Hematopoietic multipotent progenitor cell treated with erythropoietin and hydrocortisone succinate and interleukin-3 and kit ligand, for 17 days (in vitro differentiated cells): ENCODE data around the gene C22orf39.
A peak's percentile ranks its signal among the peaks of the same experiment; 100 is the strongest.

Experiments used
- DNase-seq: peaks from one replicate; pipeline ENCODE4 v3.0.0-alpha.2; 2015; ENCODE audit warnings: low spot score

Gene C22orf39

GRCh38 chr22:19477321-19478044 lies 30.0 kb upstream of the C22orf39 start:
- peak; percentile 28 for DNase-seq

GRCh38 chr22:19476023-19476422 lies 28.5 kb upstream of the C22orf39 start:
- no peak for DNase-seq

- no peak for DNase-seq
These were observed 26.1 kb upstream of the C22orf39 start for GRCh38 chr22:19473578-19473977.

- no peak for DNase-seq
These were observed 24.7 kb upstream of the C22orf39 start for GRCh38 chr22:19472233-19472632.

GRCh38 chr22:19471572-19471971 lies 24.1 kb upstream of the C22orf39 start:
- DNase-seq: no peak

GRCh38 chr22:19470010-19470409 lies 22.5 kb upstream of the C22orf39 start:
- DNase-seq: no peak

- no peak for DNase-seq
These were observed 21.9 kb upstream of the C22orf39 start for GRCh38 chr22:19469421-19469820.

- no peak for DNase-seq
These were observed 20.4 kb upstream of the C22orf39 start for GRCh38 chr22:19467912-19468311.

- DNase-seq: no peak
These were observed 19.6 kb upstream of the C22orf39 start for GRCh38 chr22:19466848-19467752.

GRCh38 chr22:19466126-19466716 lies 18.7 kb upstream of the C22orf39 start:
- DNase-seq: no peak

- DNase-seq: no peak
These were observed 17.5 kb upstream of the C22orf39 start for GRCh38 chr22:19464975-19465374.

GRCh38 chr22:19464546-19464945 lies 17.0 kb upstream of the C22orf39 start:
- no peak for DNase-seq

- DNase-seq: no peak
These were observed 16.3 kb upstream of the C22orf39 start for GRCh38 chr22:19463491-19464469.

- DNase-seq: no peak
These were observed 15.5 kb upstream of the C22orf39 start for GRCh38 chr22:19463008-19463407.

GRCh38 chr22:19461506-19461905 lies 14.0 kb upstream of the C22orf39 start:
- no peak for DNase-seq

- no peak for DNase-seq
These were observed 12.5 kb upstream of the C22orf39 start for GRCh38 chr22:19460036-19460435.

GRCh38 chr22:19457828-19458428 lies 10.4 kb upstream of the C22orf39 start:
- DNase-seq: no peak

- DNase-seq: no peak
These were observed 9.0 kb upstream of the C22orf39 start for GRCh38 chr22:19456541-19456940.

GRCh38 chr22:19455585-19456370 lies 8.3 kb upstream of the C22orf39 start:
- DNase-seq: no peak

GRCh38 chr22:19455033-19455432 lies 7.5 kb upstream of the C22orf39 start:
- no peak for DNase-seq
